OCI-LY7 (cell line): ENCODE measurements around the gene CD99. TPM values are rescaled to one million over a fixed set of nuclear protein-coding genes. Genes with fewer than 3 reads are reported as not detected.
"Not testable (repeated sequence)": the region's sequence is repeated elsewhere in the genome, so short reads cannot be mapped to it uniquely, and the experiment has no call there.

Source experiments
- BruUV-seq: library from RNA; stranded (reverse); fragments of 400-500 nt; replicated peaks from 2 replicates; lab custom pipeline; 2021; lab: Mats Ljungman, UMichigan
- CTCF ChIA-PET: fragments of 300-600 bp; sonication (Branson Sonifier 250); formaldehyde crosslinking; loops from one replicate; lab custom pipeline; 2022; ENCODE audit warnings: antibody characterized with exemption; ENCODE audit not compliant: unreplicated experiment; lab: Charles Lee
- POLR2A ChIA-PET: fragments of 300-600 bp; sonication (Branson Sonifier 250); formaldehyde crosslinking; loops from one replicate; lab custom pipeline; 2022; ENCODE audit warnings: antibody characterized with exemption; lab: Charles Lee
- DNase-seq: peaks from one replicate; pipeline ENCODE4 v3.0.0-alpha.2; 2015; ENCODE audit warnings: low spot score
- H2AFZ ChIP-seq: fragments of 200-600 bp; sonication (generic), shearing (Covaris generic); 2 replicates; pipeline ENCODE4 v1.6.1; 2014; ENCODE audit warnings: mild to moderate bottlenecking, antibody characterized with exemption, low read length, moderate library complexity
- H3K27ac ChIP-seq: fragments of 200-600 bp; sonication (generic); 2 replicates; pipeline ENCODE4 v1.5.1; 2014; ENCODE audit warnings: mixed run types, low read depth, mild to moderate bottlenecking, moderate library complexity, low read length, inconsistent platforms; ENCODE audit not compliant: poor library complexity, severe bottlenecking
- H3K36me3 ChIP-seq: fragments of 200-600 bp; sonication (generic); 2 replicates; pipeline ENCODE4 v1.6.1; 2014; ENCODE audit warnings: mild to moderate bottlenecking, antibody characterized with exemption, low read length, moderate library complexity, mixed read lengths; ENCODE audit not compliant: insufficient read depth
- H3K4me1 ChIP-seq: fragments of 200-600 bp; sonication (generic); 2 replicates; pipeline ENCODE4 v1.5.1; 2014; ENCODE audit warnings: mild to moderate bottlenecking, low read length; ENCODE audit not compliant: insufficient read depth, poor library complexity, severe bottlenecking
- H3K4me2 ChIP-seq: fragments of 200-600 bp; sonication (generic); 2 replicates; pipeline ENCODE4 v1.6.1; 2014; ENCODE audit warnings: mild to moderate bottlenecking, low read length
- H3K4me3 ChIP-seq: fragments of 200-600 bp; sonication (generic); 2 replicates; pipeline ENCODE4 v1.5.1; 2014; ENCODE audit warnings: mild to moderate bottlenecking, low read depth, low read length; ENCODE audit not compliant: poor library complexity, severe bottlenecking
- H3K79me2 ChIP-seq: fragments of 200-600 bp; sonication (generic); 2 replicates; pipeline ENCODE4 v1.6.1; 2016; ENCODE audit warnings: low read depth, mild to moderate bottlenecking, low read length, moderate library complexity, mixed read lengths; ENCODE audit not compliant: insufficient read depth
- H3K9me2 ChIP-seq: fragments of 200-600 bp; sonication (generic); 2 replicates; pipeline ENCODE4 v1.6.1; 2016; ENCODE audit warnings: mild to moderate bottlenecking, low read length, mixed read lengths; ENCODE audit not compliant: insufficient read depth
- H3K9me3 ChIP-seq: fragments of 200-600 bp; sonication (generic); 2 replicates; pipeline ENCODE4 v1.6.1; 2014; ENCODE audit warnings: mild to moderate bottlenecking, mixed run types, low read length, mixed read lengths
- H4K20me1 ChIP-seq: fragments of 200-600 bp; sonication (generic); 2 replicates; pipeline ENCODE4 v1.6.1; 2014; ENCODE audit warnings: mild to moderate bottlenecking, antibody characterized with exemption, low read length, moderate library complexity, mixed read lengths; ENCODE audit not compliant: insufficient read depth
- CTCF ChIP-seq: fragments of 200-600 bp; sonication (generic); conservative IDR thresholded peaks from 2 replicates; pipeline ENCODE4 v1.5.1; 2014; ENCODE audit warnings: mild to moderate bottlenecking, antibody characterized with exemption, low read length, moderate library complexity, mixed read lengths
- EZH2phosphoT487 ChIP-seq: fragments of 200-600 bp; sonication (generic); IDR thresholded peaks from 2 replicates; pipeline ENCODE4 v1.6.1; 2018; ENCODE audit warnings: low read depth, borderline replicate concordance, mild to moderate bottlenecking, mixed run types, antibody characterized with exemption, low read length, moderate library complexity, mixed read lengths
- intact Hi-C: fragments of 100-400 bp; cut with micrococcal nuclease; formaldehyde crosslinking; loops from one replicate; pipeline ENCODE4 v1.10.0; 2022; ENCODE audit not compliant: unreplicated experiment
- total RNA-seq, 2 experiments: library from RNA; depleted of rRNA in 1 of 2; stranded (reverse); fragments of >200 nt in 1 of 2; shearing (Covaris generic) in 1 of 2; gene quantifications; 2 replicates each; pipeline ENCODE4 v1.2.3, GENCODE V29; 2014 to 2022

Gene CD99
- total RNA-seq, 2 experiments from 2014 or later: 80.7 to 119 TPM

GRCh38 chrX:2767631-2768455 lies 76.7 kb downstream of the CD99 start:
- H3K4me2 ChIP-seq: no peak overlapping the region

GRCh38 chrX:2769615-2770014 lies 78.5 kb downstream of the CD99 start:
- intact Hi-C loops: no loop called here
- no TSS peak for BruUV-seq

More at GRCh38 chrX:2767631-2768455, 76.7 kb downstream of the CD99 start:
- Histone ChIP-seq H4K20me1 (no peaks in the 10 kb centered on the region), H2AFZ (no peak overlapping the region), H3K36me3 (no peaks in the 10 kb centered on the region), H3K9me2 (no peaks in the 10 kb centered on the region), H3K9me3 (no peaks in the 10 kb centered on the region), H3K4me3 (no peak overlapping the region), H3K27ac (no peak overlapping the region), H3K79me2 (no peaks in the 10 kb centered on the region), H3K4me1 (no peaks in the 10 kb centered on the region)
- TF ChIP-seq EZH2phosphoT487 (no peak), CTCF (no peak)
- CTCF ChIA-PET: no interaction called here
- no TSS peak for BruUV-seq
- POLR2A ChIA-PET: no interaction called here
- DNase-seq: no peak
- intact Hi-C loops: no loop called here

GRCh38 chrX:2773166-2774055 lies 82.3 kb downstream of the CD99 start:
- H3K9me2 ChIP-seq, BruUV-seq, CTCF ChIA-PET, H3K9me3 ChIP-seq, POLR2A ChIA-PET, H4K20me1 ChIP-seq, DNase-seq, H2AFZ ChIP-seq, H3K4me3 ChIP-seq, H3K4me1 ChIP-seq, intact Hi-C loops, H3K27ac ChIP-seq, H3K36me3 ChIP-seq, H3K79me2 ChIP-seq, H3K4me2 ChIP-seq: not testable (repeated sequence)

More at GRCh38 chrX:2769615-2770014, 78.5 kb downstream of the CD99 start:
- no peaks in the 10 kb centered on the region for H3K4me1 ChIP-seq
- H3K9me3 ChIP-seq: no peaks in the 10 kb centered on the region
- DNase-seq: no peak
- no peaks in the 10 kb centered on the region for H4K20me1 ChIP-seq
- ChIA-PET CTCF (no interaction called here), POLR2A (no interaction called here)
- no peak for TF ChIP-seq CTCF
- no peak for TF ChIP-seq EZH2phosphoT487
- H3K27ac ChIP-seq: no peak overlapping the region
- no peak overlapping the region for H3K4me2 ChIP-seq
- no peaks in the 10 kb centered on the region for H3K9me2 ChIP-seq
- no peaks in the 10 kb centered on the region for H3K36me3 ChIP-seq
- H3K4me3 ChIP-seq: no peak overlapping the region
- H2AFZ ChIP-seq: no peak overlapping the region
- no peaks in the 10 kb centered on the region for H3K79me2 ChIP-seq
